Measurements from ENCODE around the gene GSK3A. TPM values are rescaled to one million over a fixed set of nuclear protein-coding genes. Genes with fewer than 3 reads are reported as not detected.
A peak's percentile ranks its signal among the peaks of the same experiment; 100 is the strongest.

Gene GSK3A
- total RNA-seq, 1 donor from 2014 or later = 42.0 TPM

DNA sequence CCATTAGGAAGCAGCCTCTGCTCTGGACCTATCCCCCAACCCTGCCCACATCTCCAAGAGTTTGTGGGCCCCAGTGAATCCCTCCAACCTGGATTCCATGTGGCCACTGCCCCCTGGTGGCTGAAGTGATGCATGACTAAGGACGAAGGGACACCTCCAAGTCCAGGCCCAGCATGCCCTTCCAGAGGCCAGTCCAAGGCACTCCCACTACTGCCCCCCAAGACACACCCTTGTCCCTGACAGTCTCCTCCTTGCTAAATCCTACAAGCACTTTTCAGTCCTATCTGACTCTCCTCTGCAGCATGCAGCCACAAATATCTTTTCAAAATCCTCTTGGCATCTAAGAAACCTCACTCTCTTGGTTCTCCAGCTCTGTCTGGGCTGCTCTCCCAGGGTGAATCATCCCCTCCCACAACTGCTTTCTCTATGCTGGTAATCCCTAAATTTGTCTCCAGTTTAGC is 58.0 kb downstream of the GSK3A start:
- TF ChIP-seq, protein P1, sequence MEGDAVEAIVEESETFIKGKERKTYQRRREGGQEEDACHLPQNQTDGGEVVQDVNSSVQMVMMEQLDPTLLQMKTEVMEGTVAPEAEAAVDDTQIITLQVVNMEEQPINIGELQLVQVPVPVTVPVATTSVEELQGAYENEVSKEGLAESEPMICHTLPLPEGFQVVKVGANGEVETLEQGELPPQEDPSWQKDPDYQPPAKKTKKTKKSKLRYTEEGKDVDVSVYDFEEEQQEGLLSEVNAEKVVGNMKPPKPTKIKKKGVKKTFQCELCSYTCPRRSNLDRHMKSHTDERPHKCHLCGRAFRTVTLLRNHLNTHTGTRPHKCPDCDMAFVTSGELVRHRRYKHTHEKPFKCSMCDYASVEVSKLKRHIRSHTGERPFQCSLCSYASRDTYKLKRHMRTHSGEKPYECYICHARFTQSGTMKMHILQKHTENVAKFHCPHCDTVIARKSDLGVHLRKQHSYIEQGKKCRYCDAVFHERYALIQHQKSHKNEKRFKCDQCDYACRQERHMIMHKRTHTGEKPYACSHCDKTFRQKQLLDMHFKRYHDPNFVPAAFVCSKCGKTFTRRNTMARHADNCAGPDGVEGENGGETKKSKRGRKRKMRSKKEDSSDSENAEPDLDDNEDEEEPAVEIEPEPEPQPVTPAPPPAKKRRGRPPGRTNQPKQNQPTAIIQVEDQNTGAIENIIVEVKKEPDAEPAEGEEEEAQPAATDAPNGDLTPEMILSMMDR (IDR thresholded peaks at IDR 0.05) = peak; percentile 94
- peaks cover 7% of the 10 kb centered on the region for H3K4me1 Mint-ChIP-seq (ENCODE audit: low read depth)
- no peak overlapping the region for H3K4me3 Mint-ChIP-seq (ENCODE audit: unreplicated experiment)
- no peak for DNase-seq (ENCODE audit: low spot score)
- no peaks in the 10 kb centered on the region for H3K36me3 Mint-ChIP-seq (ENCODE audit: low read depth)
- H3K27ac Mint-ChIP-seq (ENCODE audit: unreplicated experiment) = peak overlapping the region; percentile 70
- H3K9me3 Mint-ChIP-seq (ENCODE audit: low read depth) = no peaks in the 10 kb centered on the region
- H3K27me3 Mint-ChIP-seq (ENCODE audit: low read depth) = peaks cover 25% of the 10 kb centered on the region

Other genes with a start within 250 kb of the GSK3A start
- gene ATP1A3, start 248.4 kb downstream of the GSK3A start, total RNA-seq = 0.10 to 0.85 TPM (median 0.64 TPM) in 3 replicates
- 0.36 to 0.59 TPM (median 0.37 TPM) in 3 replicates for gene GRIK5, start 172.4 kb downstream of the GSK3A start, total RNA-seq
- gene ZNF574, start 166.4 kb downstream of the GSK3A start, total RNA-seq = 11.2 to 13.0 TPM (median 12.4 TPM) in 3 replicates
- gene POU2F2, start 110.2 kb downstream of the GSK3A start, total RNA-seq = 0.58 to 1.5 TPM (median 0.62 TPM) in 3 replicates
- 15.5 to 19.9 TPM (median 18.7 TPM) in 3 replicates for gene DEDD2, start 24.9 kb downstream of the GSK3A start, total RNA-seq
- gene ZNF526, start 22.3 kb downstream of the GSK3A start, total RNA-seq = 14.9 to 17.2 TPM (median 16.6 TPM) in 3 replicates
- 64.5 to 74.6 TPM (median 71.7 TPM) in 3 replicates for gene ERF, start 12.5 kb upstream of the GSK3A start, total RNA-seq
- 83.6 to 101 TPM (median 86.3 TPM) in 3 replicates for gene CIC, start 26.6 kb upstream of the GSK3A start, total RNA-seq
- 0.24 to 1.7 TPM (median 0.82 TPM) in 3 replicates for gene PRR19, start 59.5 kb upstream of the GSK3A start, total RNA-seq
- gene PAFAH1B3, start 60.0 kb upstream of the GSK3A start, total RNA-seq = 15.2 to 32.9 TPM (median 31.1 TPM) in 3 replicates
- 0.32 to 0.36 TPM in 2 of 3 replicates, not detected in the other for gene TMEM145, start 70.7 kb upstream of the GSK3A start, total RNA-seq
- 48.1 to 54.4 TPM (median 49.5 TPM) in 3 replicates for gene MEGF8, start 83.0 kb upstream of the GSK3A start, total RNA-seq
- gene CNFN, start 147.7 kb upstream of the GSK3A start, total RNA-seq = 0.89 TPM in 1 of 3 replicates, not detected in the others
- gene LIPE, start 184.8 kb upstream of the GSK3A start, total RNA-seq = 3.6 to 3.9 TPM (median 3.8 TPM) in 3 replicates
- not detected in 3 replicates for gene CXCL17, start 200.3 kb upstream of the GSK3A start, total RNA-seq